Kidney (tissue), 14 donors: ENCODE data around the gene TOGARAM1. TPM values are rescaled to one million over a fixed set of nuclear protein-coding genes. Genes with fewer than 3 reads are reported as not detected.

ENCODE experiments used
- DNase-seq, 5 donors: peaks; one replicate each; pipeline ENCODE4 v3.0.0-alpha.2; 2013 to 2020
- FAIRE-seq: peaks from 2 replicates; lab custom pipeline; 2012; peaks lifted over from hg19 to GRCh38; lab: Jason Lieb, UNC
- H3K27ac ChIP-seq, 2 donors: one replicate each; pipeline ENCODE4 v1.7.0; 2013; ENCODE audit warnings: low read depth in 2 of 2, low read length in 2 of 2, inconsistent platforms in 1 of 2
- H3K27me3 ChIP-seq: one replicate; pipeline ENCODE4 v1.7.1; 2013; ENCODE audit warnings: low read length, inconsistent platforms; ENCODE audit not compliant: control insufficient read depth, insufficient read depth
- H3K36me3 ChIP-seq, 3 donors: one replicate each; pipeline versions ENCODE4 v1.7.0 to v1.7.1; 2013; ENCODE audit warnings: low read length in 3 of 3, control low read depth in 1 of 3, inconsistent platforms in 1 of 3; ENCODE audit not compliant: insufficient read depth in 3 of 3, control insufficient read depth in 2 of 3
- H3K4me1 ChIP-seq, 3 donors: one replicate each; pipeline versions ENCODE4 v1.7.0 to v1.7.1; 2013; ENCODE audit warnings: low read length in 3 of 3, inconsistent platforms in 1 of 3, low read depth in 1 of 3; ENCODE audit not compliant: control insufficient read depth in 2 of 3, insufficient read depth in 2 of 3
- H3K4me3 ChIP-seq, 3 donors: one replicate each; pipeline versions ENCODE4 v1.7.0 to v1.8.1; 2013; ENCODE audit warnings: low read length in 3 of 3, control low read depth in 1 of 3, inconsistent platforms in 1 of 3
- H3K9ac ChIP-seq, 3 donors: one replicate each; pipeline versions ENCODE4 v1.7.0 to v1.7.1; 2013; ENCODE audit warnings: low read length in 3 of 3, control low read depth in 1 of 3, inconsistent platforms in 1 of 3
- H3K9me3 ChIP-seq, 3 donors: one replicate each; pipeline versions ENCODE4 v1.7.0 to v1.7.1; 2013; ENCODE audit warnings: low read length in 3 of 3, control low read depth in 1 of 3, inconsistent platforms in 1 of 3; ENCODE audit not compliant: control insufficient read depth in 2 of 3, insufficient read depth in 1 of 3
- intact Hi-C: fragments of 100-400 bp; cut with DNase I; formaldehyde crosslinking; loops from one replicate; pipeline ENCODE4 v1.11.1; 2022
- polyA plus RNA-seq: library from polyadenylated mRNA; stranded (reverse); fragments of 350-450 nt; fragmentation: Illumina TruSeq; extraction: RNeasy Lipid Tissue Mini Kit (QIAGEN cat#74804); gene quantifications from one replicate; pipeline ENCODE4 v1.2.3, GENCODE V29; 2014; ENCODE audit warnings: low read depth, low replicate concordance; ENCODE audit not compliant: insufficient read depth
- total RNA-seq: library from RNA; stranded (reverse); fragmentation: NEBNext Ultra II Directional; extraction: Animal tissue kit (Norgen Biotek cat#: 25700); gene quantifications from one replicate; pipeline ENCODE4 v1.2.1, GENCODE V29; 2021
- TF ChIP-seq, protein P1 (sequence below): IDR thresholded peaks from 3 replicates; pipeline ENCODE4 v1.5.1; 2012; ENCODE audit warnings: mild to moderate bottlenecking, moderate library complexity, borderline replicate concordance; ENCODE audit not compliant: insufficient read depth; ENCODE audit errors: extremely low read depth
- donor health status: control.
- donor health status: control.
- donor health status: control.
- donor health status: control.
- donor health status: control.
- donor health status: DM: yes; HTN: yes; CAD: no.
- donor health status: Normal renal cell carcinoma (clear cell type).

The TOGARAM1 gene
- total and polyA plus RNA-seq, 2 donors from 2014 or later: 9.5 to 25.6 TPM

DNA sequence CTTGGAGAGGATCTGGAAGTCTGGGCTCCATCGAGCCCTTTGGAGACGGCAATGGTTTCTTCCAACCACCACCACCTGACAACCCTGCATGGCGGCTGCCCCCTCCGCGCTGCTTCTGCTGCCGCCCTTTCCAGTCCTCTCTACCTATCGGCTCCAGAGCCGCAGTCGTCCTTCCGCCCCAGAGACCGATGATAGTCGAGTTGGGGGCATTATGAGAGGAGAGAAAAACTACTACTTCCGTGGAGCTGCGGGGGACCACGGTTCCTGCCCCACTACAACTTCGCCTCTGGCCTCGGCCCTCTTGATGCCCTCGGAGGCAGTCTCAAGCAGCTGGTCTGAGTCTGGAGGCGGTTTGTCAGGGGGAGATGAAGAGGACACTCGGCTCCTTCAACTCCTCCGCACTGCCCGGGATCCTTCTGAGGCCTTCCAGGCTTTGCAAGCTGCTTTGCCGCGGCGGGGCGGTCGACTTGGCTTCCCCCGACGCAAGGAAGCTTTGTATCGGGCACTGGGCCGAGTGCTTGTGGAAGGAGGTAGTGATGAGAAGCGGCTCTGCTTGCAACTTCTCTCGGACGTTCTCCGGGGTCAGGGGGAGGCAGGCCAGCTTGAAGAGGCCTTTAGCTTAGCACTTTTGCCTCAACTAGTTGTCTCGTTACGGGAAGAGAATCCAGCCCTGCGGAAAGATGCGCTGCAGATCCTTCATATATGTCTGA lies 499 bp downstream of the TOGARAM1 start:
- Histone ChIP-seq H3K9me3 (no peaks in the 10 kb centered on the region), H3K4me3 (peak overlapping the region; percentile 80 to 100 (median 98)), H3K36me3 (no peaks in the 10 kb centered on the region), H3K27me3 (no peaks in the 10 kb centered on the region), H3K9ac (peak overlapping the region; percentile 61 to 100 (median 88)), H3K4me1 (peaks cover 3 to 16% (median 13%) of the 10 kb centered on the region in 3 donors), H3K27ac (peak overlapping the region; percentile 71 to 80)
- intact Hi-C loops: no loop called here
- DNase-seq: peak; percentile 66 to 88 (median 84)
- TF ChIP-seq, protein P1, sequence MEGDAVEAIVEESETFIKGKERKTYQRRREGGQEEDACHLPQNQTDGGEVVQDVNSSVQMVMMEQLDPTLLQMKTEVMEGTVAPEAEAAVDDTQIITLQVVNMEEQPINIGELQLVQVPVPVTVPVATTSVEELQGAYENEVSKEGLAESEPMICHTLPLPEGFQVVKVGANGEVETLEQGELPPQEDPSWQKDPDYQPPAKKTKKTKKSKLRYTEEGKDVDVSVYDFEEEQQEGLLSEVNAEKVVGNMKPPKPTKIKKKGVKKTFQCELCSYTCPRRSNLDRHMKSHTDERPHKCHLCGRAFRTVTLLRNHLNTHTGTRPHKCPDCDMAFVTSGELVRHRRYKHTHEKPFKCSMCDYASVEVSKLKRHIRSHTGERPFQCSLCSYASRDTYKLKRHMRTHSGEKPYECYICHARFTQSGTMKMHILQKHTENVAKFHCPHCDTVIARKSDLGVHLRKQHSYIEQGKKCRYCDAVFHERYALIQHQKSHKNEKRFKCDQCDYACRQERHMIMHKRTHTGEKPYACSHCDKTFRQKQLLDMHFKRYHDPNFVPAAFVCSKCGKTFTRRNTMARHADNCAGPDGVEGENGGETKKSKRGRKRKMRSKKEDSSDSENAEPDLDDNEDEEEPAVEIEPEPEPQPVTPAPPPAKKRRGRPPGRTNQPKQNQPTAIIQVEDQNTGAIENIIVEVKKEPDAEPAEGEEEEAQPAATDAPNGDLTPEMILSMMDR: no peak
- no peak for FAIRE-seq

DNA sequence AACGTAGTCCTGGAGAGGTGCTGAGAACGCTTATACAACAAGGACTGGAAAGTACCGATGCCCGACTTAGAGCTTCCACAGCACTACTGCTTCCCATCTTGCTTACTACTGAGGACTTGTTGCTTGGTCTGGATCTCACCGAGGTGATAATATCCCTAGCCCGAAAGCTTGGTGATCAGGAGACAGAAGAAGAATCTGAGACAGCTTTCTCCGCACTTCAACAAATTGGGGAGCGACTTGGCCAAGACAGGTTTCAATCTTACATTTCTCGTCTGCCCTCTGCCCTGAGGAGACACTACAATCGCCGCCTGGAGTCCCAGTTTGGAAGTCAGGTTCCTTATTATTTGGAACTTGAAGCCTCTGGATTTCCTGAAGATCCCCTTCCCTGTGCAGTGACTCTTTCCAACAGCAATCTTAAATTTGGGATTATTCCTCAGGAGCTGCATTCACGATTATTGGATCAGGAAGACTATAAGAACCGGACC lies 1.1 kb downstream of the TOGARAM1 start:
- Histone ChIP-seq H3K9ac (peak overlapping the region in 2 of 3 donors; percentile 88 to 100), H3K4me3 (peak overlapping the region; percentile 80 to 100 (median 98)), H3K9me3 (no peaks in the 10 kb centered on the region), H3K36me3 (no peaks in the 10 kb centered on the region), H3K27ac (no peak overlapping the region), H3K27me3 (no peaks in the 10 kb centered on the region), H3K4me1 (peaks cover 3 to 18% (median 16%) of the 10 kb centered on the region in 3 donors)
- FAIRE-seq (no peak), DNase-seq (no peak)
- intact Hi-C loops: no loop called here
- TF ChIP-seq, protein P1: no peak

DNA sequence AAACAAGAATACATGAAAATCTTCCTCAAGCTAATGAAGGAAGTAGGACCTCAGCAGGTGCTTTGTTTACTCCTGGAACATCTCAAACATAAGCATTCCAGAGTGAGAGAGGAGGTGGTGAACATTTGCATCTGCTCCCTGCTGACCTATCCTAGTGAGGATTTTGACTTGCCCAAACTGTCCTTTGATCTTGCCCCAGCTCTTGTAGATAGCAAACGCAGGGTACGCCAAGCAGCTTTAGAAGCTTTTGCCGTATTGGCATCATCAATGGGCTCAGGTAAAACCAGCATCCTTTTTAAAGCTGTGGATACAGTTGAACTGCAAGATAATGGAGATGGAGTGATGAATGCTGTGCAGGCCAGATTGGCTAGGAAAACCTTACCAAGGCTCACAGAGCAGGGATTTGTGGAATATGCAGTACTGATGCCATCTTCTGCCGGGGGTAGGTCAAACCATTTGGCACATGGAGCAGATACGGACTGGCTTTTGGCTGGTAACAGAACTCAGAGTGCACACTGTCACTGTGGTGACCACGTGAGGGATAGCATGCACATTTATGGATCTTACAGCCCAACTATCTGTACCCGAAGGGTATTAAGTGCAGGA lies 1.9 kb downstream of the TOGARAM1 start:
- peak overlapping the region; percentile 80 to 100 (median 98) for H3K4me3 ChIP-seq
- no peak overlapping the region for H3K27ac ChIP-seq
- no peaks in the 10 kb centered on the region for H3K9me3 ChIP-seq
- no peaks in the 10 kb centered on the region for H3K36me3 ChIP-seq
- DNase-seq (peak in 1 of 5 donors; percentile 16), FAIRE-seq (no peak)
- TF ChIP-seq, protein P1: no peak
- no peaks in the 10 kb centered on the region for H3K27me3 ChIP-seq
- peaks cover 3 to 21% (median 16%) of the 10 kb centered on the region in 3 donors for H3K4me1 ChIP-seq
- peak overlapping the region; percentile 43 to 100 (median 88) for H3K9ac ChIP-seq
- intact Hi-C loops: no loop called here
